T-helper 17 cell (primary cell): ENCODE data around the gene ACOT2. TPM values are rescaled to one million over a fixed set of nuclear protein-coding genes. Genes with fewer than 3 reads are reported as not detected.
A peak's percentile ranks its signal among the peaks of the same experiment; 100 is the strongest.

ENCODE experiments used
- ATAC-seq: fragments of 150-1000 bp; cut with Tn5 transposase; 2 replicates; pipeline ENCODE4 v1.10.0; 2021; ENCODE audit warnings: mild to moderate bottlenecking, moderate library complexity
- DNase-seq, 3 donors: peaks; one replicate each; pipeline versions ENCODE4 v3.0.0 to v3.0.0-alpha.2; 2020 to 2021
- H3K9me3 ChIP-seq: one replicate; pipeline ENCODE4 v1.7.0; 2013; ENCODE audit warnings: low read length, mild to moderate bottlenecking; ENCODE audit not compliant: control insufficient read depth, poor library complexity, severe bottlenecking
- H3K27ac Mint-ChIP-seq: one replicate; pipeline ENCODE4 v1.8.0; 2022; ENCODE audit warnings: mild to moderate bottlenecking, moderate library complexity, mixed read lengths
- H3K27me3 Mint-ChIP-seq: one replicate; pipeline ENCODE4 v1.8.0; 2022; ENCODE audit warnings: mixed read lengths
- H3K36me3 Mint-ChIP-seq: one replicate; pipeline ENCODE4 v1.8.0; 2022; ENCODE audit warnings: low read depth, mixed read lengths
- H3K4me1 Mint-ChIP-seq: one replicate; pipeline ENCODE4 v1.8.0; 2022; ENCODE audit warnings: mild to moderate bottlenecking, mixed read lengths
- H3K4me3 Mint-ChIP-seq: one replicate; pipeline ENCODE4 v1.8.0; 2022; ENCODE audit warnings: mild to moderate bottlenecking, moderate library complexity, mixed read lengths
- total RNA-seq, 4 donors: library from RNA in 2 of 4; stranded (reverse) in 2 of 4; gene quantifications; one replicate each; pipeline ENCODE4 v1.2.3 and lab custom pipeline; 2022 to 2026

ACOT2 gene
- total RNA-seq, 2 donors from 2014 or later: 11.1 to 16.1 TPM

- peak; percentile 38 to 51 (median 44) for DNase-seq
- no peaks in the 10 kb centered on the region for H3K9me3 ChIP-seq
- Mint-ChIP-seq H3K4me1 (peaks cover 2% of the 10 kb centered on the region), H3K4me3 (peak within 1 kb of the TSS; percentile 90), H3K27me3 (peaks cover 9% of the 10 kb centered on the region), H3K27ac (peak within 1 kb of the TSS; percentile 59), H3K36me3 (no peaks in the 10 kb centered on the region)
- peak; percentile 89 for ATAC-seq
Observed at GRCh38 chr14:73612339-73613045, 43.5 kb downstream of the ACOT2 start, which contains the start of gene ACOT6. Gene ACOT6 (plus strand): TSS chr14:73612517. CDS start chr14:73612572, 55 bp downstream.

- Mint-ChIP-seq H3K36me3 (no peaks in the 10 kb centered on the region), H3K4me1 (peaks cover 2% of the 10 kb centered on the region), H3K4me3 (peak overlapping the region; percentile 90), H3K27ac (peak overlapping the region; percentile 59), H3K27me3 (peaks cover 9% of the 10 kb centered on the region)
- no peaks in the 10 kb centered on the region for H3K9me3 ChIP-seq
- ATAC-seq (peak; percentile 5), DNase-seq (no peak)
Observed at GRCh38 chr14:73613046-73613383, 44.0 kb downstream of the ACOT2 start.

- DNase-seq (no peak), ATAC-seq (no peak)
- Mint-ChIP-seq H3K4me1 (peaks cover 2% of the 10 kb centered on the region), H3K27ac (peak overlapping the region; percentile 59), H3K36me3 (no peaks in the 10 kb centered on the region), H3K4me3 (peak overlapping the region; percentile 90), H3K27me3 (peaks cover 4% of the 10 kb centered on the region)
- H3K9me3 ChIP-seq: no peaks in the 10 kb centered on the region
Observed at GRCh38 chr14:73613419-73613963, 44.5 kb downstream of the ACOT2 start.

GRCh38 chr14:73616831-73617230 is 47.8 kb downstream of the ACOT2 start:
- DNase-seq (no peak), ATAC-seq (no peak)
- no peaks in the 10 kb centered on the region for H3K27me3 Mint-ChIP-seq
- H3K4me1 Mint-ChIP-seq: peaks cover 2% of the 10 kb centered on the region
- H3K27ac Mint-ChIP-seq: no peak overlapping the region
- no peaks in the 10 kb centered on the region for H3K36me3 Mint-ChIP-seq
- no peak overlapping the region for H3K4me3 Mint-ChIP-seq
- H3K9me3 ChIP-seq: no peaks in the 10 kb centered on the region

DNA sequence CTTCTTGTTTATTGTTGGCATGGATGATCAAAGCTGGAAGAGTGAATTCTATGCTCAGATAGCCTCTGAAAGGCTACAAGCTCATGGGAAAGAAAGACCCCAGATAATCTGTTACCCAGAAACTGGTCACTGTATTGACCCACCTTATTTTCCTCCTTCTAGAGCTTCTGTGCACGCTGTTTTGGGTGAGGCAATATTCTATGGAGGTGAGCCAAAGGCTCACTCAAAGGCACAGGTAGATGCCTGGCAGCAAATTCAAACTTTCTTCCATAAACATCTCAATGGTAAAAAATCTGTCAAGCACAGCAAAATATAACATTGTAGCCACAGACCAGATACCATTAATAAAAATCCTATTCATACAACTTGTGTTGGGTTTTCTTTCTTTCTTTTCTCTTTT is 50.5 kb downstream of the ACOT2 start:
- no peaks in the 10 kb centered on the region for H3K27me3 Mint-ChIP-seq
- no peaks in the 10 kb centered on the region for H3K9me3 ChIP-seq
- H3K4me1 Mint-ChIP-seq: no peaks in the 10 kb centered on the region
- H3K4me3 Mint-ChIP-seq: no peak overlapping the region
- no peak for ATAC-seq
- no peak overlapping the region for H3K27ac Mint-ChIP-seq
- DNase-seq: no peak
- H3K36me3 Mint-ChIP-seq: no peaks in the 10 kb centered on the region

- H3K9me3 ChIP-seq: no peaks in the 10 kb centered on the region
- H3K27me3 Mint-ChIP-seq: no peaks in the 10 kb centered on the region
- no peak for ATAC-seq
- H3K4me1 Mint-ChIP-seq: no peaks in the 10 kb centered on the region
- no peak overlapping the region for H3K27ac Mint-ChIP-seq
- no peak for DNase-seq
- H3K36me3 Mint-ChIP-seq: no peaks in the 10 kb centered on the region
- no peak overlapping the region for H3K4me3 Mint-ChIP-seq
Observed at GRCh38 chr14:73620268-73620667, 51.3 kb downstream of the ACOT2 start.

DNA sequence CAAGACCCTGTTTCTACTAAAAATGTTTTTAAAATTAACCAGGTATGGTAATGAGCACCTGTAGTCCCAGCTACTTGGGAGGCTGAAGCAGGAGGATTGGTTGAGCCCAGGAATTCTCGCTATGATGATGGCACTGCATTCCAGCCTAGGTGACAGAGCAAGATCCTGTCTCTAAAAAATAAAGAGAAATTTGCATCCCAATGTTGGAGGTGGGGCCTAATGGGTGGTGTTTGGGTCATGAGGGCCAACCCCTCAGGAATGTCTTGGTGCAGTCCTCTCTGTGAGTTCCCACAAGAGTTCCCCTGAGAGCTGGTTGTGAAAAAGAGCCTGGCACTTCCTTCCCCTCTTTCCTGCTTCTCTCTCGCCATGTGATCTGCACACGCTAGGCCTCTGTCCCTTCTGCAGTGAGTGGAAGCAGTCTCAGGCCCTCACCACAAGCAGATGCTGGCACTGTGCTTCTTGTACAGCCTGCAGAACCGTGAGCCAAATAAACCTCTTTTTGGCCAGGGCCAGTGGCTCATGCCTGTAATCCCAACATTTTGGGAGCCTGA is 54.6 kb downstream of the ACOT2 start:
- no peak overlapping the region for H3K4me3 Mint-ChIP-seq
- no peaks in the 10 kb centered on the region for H3K36me3 Mint-ChIP-seq
- no peak overlapping the region for H3K27ac Mint-ChIP-seq
- DNase-seq (no peak), ATAC-seq (no peak)
- H3K9me3 ChIP-seq: no peaks in the 10 kb centered on the region
- no peaks in the 10 kb centered on the region for H3K4me1 Mint-ChIP-seq
- no peaks in the 10 kb centered on the region for H3K27me3 Mint-ChIP-seq

Other genes starting within 250 kb of the ACOT2 start
- 10 to 100 TPM; 38.8 to 45.7 TPM for gene NUMB, start 110.7 kb upstream of the ACOT2 start, total RNA-seq
- 10 to 100 TPM; 25.1 to 31.7 TPM for gene RIOX1, start 78.3 kb upstream of the ACOT2 start, total RNA-seq
- 1 to 10 TPM; 2.2 to 3.6 TPM for gene ACOT1, start 32.1 kb upstream of the ACOT2 start, total RNA-seq
- under 1 TPM in 1 of 2 donors, not detected in 1; 0.07 TPM for gene HEATR4, start 10.3 kb upstream of the ACOT2 start, total RNA-seq
- gene ACOT4, start 22.7 kb downstream of the ACOT2 start, total RNA-seq: 1 to 10 TPM in 1 of 2 donors, under 1 TPM in 1; 0.65 to 1.1 TPM
- gene ACOT6, start 43.3 kb downstream of the ACOT2 start, total RNA-seq: not detected
- gene DNAL1, start 75.8 kb downstream of the ACOT2 start, total RNA-seq: 1 to 10 TPM; 5.4 to 6.1 TPM
- 10 to 100 TPM; 42.0 to 53.7 TPM for gene PNMA1, start 145.2 kb downstream of the ACOT2 start, total RNA-seq